Progenitor cell of endocrine pancreas (in vitro differentiated cells): ENCODE data around the gene ZNF784. TPM values are rescaled to one million over a fixed set of nuclear protein-coding genes. Genes with fewer than 3 reads are reported as not detected.
A peak's percentile ranks its signal among the peaks of the same experiment; 100 is the strongest.

Experiments
- DNase-seq: peaks from one replicate; pipeline ENCODE4 v3.0.0; 2021; ENCODE audit warnings: low spot score; ENCODE audit not compliant: unreplicated experiment
- H3K27ac Mint-ChIP-seq: 2 replicates; pipeline ENCODE4 v1.8.0; 2021; ENCODE audit warnings: mild to moderate bottlenecking, moderate library complexity, mixed read lengths
- H3K27me3 Mint-ChIP-seq: 2 replicates; pipeline ENCODE4 v1.8.0; 2021; ENCODE audit warnings: mixed read lengths
- H3K36me3 Mint-ChIP-seq: 2 replicates; pipeline ENCODE4 v1.8.0; 2022; ENCODE audit warnings: mixed read lengths; ENCODE audit not compliant: insufficient read depth
- H3K4me1 Mint-ChIP-seq: 2 replicates; pipeline ENCODE4 v1.8.0; 2021; ENCODE audit warnings: low read depth, mixed read lengths
- H3K4me3 Mint-ChIP-seq: 2 replicates; pipeline ENCODE4 v1.8.0; 2021; ENCODE audit warnings: low read depth, mild to moderate bottlenecking, moderate library complexity, mixed read lengths
- H3K9me3 Mint-ChIP-seq: 2 replicates; pipeline ENCODE4 v1.8.0; 2021; ENCODE audit warnings: low read depth, mixed read lengths
- CTCF ChIP-seq: fragments of 200-600 bp; sonication (generic); IDR thresholded peaks from one replicate; pipeline ENCODE4 v1.5.0; 2021; ENCODE audit warnings: antibody characterized with exemption, mild to moderate bottlenecking; ENCODE audit not compliant: unreplicated experiment
- total RNA-seq: library from RNA; stranded (reverse); gene quantifications from 2 replicates; pipeline ENCODE4 v1.2.1, GENCODE V29; 2021

The ZNF784 gene
- total RNA-seq, 1 donor from 2014 or later = 15.3 TPM

DNA sequence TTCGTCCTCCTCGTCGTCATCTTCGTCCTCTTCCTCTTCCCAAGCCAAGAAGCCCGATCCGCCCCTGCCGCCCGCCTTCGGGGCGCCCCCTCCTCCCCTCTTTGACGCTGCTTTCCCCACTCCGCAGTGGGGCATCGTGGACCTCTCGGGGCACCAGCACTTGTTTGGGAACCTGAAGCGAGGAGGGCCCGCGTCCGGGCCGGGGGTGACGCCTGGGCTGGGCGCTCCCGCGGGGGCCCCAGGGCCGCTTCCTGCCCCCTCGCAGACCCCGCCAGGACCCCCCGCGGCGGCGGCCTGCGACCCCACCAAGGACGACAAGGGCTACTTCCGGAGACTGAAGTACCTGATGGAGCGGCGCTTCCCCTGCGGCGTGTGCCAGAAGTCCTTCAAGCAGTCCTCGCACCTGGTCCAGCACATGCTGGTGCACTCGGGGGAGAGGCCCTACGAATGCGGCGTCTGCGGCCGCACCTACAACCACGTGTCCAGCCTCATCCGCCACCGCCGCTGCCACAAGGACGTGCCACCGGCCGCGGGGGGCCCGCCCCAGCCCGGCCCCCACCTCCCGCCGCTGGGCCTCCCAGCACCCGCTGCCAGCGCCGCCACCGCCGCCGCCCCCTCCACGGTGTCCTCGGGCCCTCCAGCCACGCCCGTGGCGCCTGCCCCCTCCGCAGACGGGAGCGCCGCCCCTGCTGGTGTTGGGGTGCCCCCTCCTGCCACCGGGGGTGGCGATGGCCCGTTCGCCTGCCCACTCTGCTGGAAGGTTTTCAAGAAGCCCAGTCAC lies 10.2 kb downstream of the ZNF784 start:
- Mint-ChIP-seq H3K9me3 (no peaks in the 10 kb centered on the region), H3K4me1 (no peaks in the 10 kb centered on the region), H3K36me3 (peaks cover 20% of the 10 kb centered on the region), H3K27ac (no peak overlapping the region), H3K27me3 (no peaks in the 10 kb centered on the region), H3K4me3 (no peak overlapping the region)
- no peak for DNase-seq
- TF ChIP-seq CTCF = no peak

- TF ChIP-seq CTCF = no peak
- Mint-ChIP-seq H3K27me3 (no peaks in the 10 kb centered on the region), H3K36me3 (peaks cover 20% of the 10 kb centered on the region), H3K4me1 (no peaks in the 10 kb centered on the region), H3K9me3 (no peaks in the 10 kb centered on the region), H3K27ac (no peak overlapping the region), H3K4me3 (no peak overlapping the region)
- no peak for DNase-seq
Observed at GRCh38 chr19:55613396-55613795, 11.0 kb downstream of the ZNF784 start.

GRCh38 chr19:55611983-55612645 lies 12.3 kb downstream of the ZNF784 start:
- Mint-ChIP-seq H3K4me1 (peaks cover 3% of the 10 kb centered on the region), H3K36me3 (peaks cover 18% of the 10 kb centered on the region), H3K4me3 (no peak overlapping the region), H3K27ac (peak overlapping the region; percentile 45), H3K27me3 (no peaks in the 10 kb centered on the region), H3K9me3 (no peaks in the 10 kb centered on the region)
- TF ChIP-seq CTCF = no peak
- no peak for DNase-seq

- H3K36me3 Mint-ChIP-seq = peaks cover 16% of the 10 kb centered on the region
- TF ChIP-seq CTCF = no peak
- H3K4me3 Mint-ChIP-seq = no peak overlapping the region
- DNase-seq = no peak
- H3K4me1 Mint-ChIP-seq = peaks cover 8% of the 10 kb centered on the region
- H3K9me3 Mint-ChIP-seq = no peaks in the 10 kb centered on the region
- no peak overlapping the region for H3K27ac Mint-ChIP-seq
- no peaks in the 10 kb centered on the region for H3K27me3 Mint-ChIP-seq
Observed at GRCh38 chr19:55611300-55611982, 12.9 kb downstream of the ZNF784 start.

GRCh38 chr19:55609326-55609725 lies 15.0 kb downstream of the ZNF784 start:
- no peak for TF ChIP-seq CTCF
- H3K4me3 Mint-ChIP-seq = no peak overlapping the region

More at GRCh38 chr19:55609326-55609725, 15.0 kb downstream of the ZNF784 start:
- Mint-ChIP-seq H3K4me1 (peaks cover 18% of the 10 kb centered on the region), H3K36me3 (peaks cover 15% of the 10 kb centered on the region), H3K27ac (peak overlapping the region; percentile 56), H3K27me3 (no peaks in the 10 kb centered on the region), H3K9me3 (no peaks in the 10 kb centered on the region)
- no peak for DNase-seq
